Fibroblast of lung (primary cell): Measurements from ENCODE around the gene NTNG1. TPM values are rescaled to one million over a fixed set of nuclear protein-coding genes. Genes with fewer than 3 reads are reported as not detected.

Experiments used
- DNase-seq, 2 donors: peaks; one replicate each; pipeline versions ENCODE4 v3.0.0 to v3.0.0-alpha.2; 2010; ENCODE audit warnings: low read depth in 2 of 2
- H2AFZ ChIP-seq: 2 replicates; pipeline ENCODE4 v1.5.1; 2012; ENCODE audit warnings: low read length, control low read depth, inconsistent platforms
- H3K27ac ChIP-seq: 2 replicates; pipeline ENCODE4 v1.5.1; 2011; ENCODE audit warnings: low read length, control low read depth; ENCODE audit not compliant: insufficient read depth
- H3K27me3 ChIP-seq: 2 replicates; pipeline ENCODE4 v1.5.1; 2011; ENCODE audit warnings: mild to moderate bottlenecking, low read length; ENCODE audit not compliant: control insufficient read depth, insufficient read depth
- H3K36me3 ChIP-seq: 2 replicates; pipeline ENCODE4 v1.5.1; 2011; ENCODE audit warnings: low read length; ENCODE audit not compliant: control insufficient read depth, insufficient read depth
- H3K4me1 ChIP-seq: 2 replicates; pipeline ENCODE4 v1.5.1; 2011; ENCODE audit warnings: low read length; ENCODE audit not compliant: control insufficient read depth, insufficient read depth; ENCODE audit errors: extremely low read depth
- H3K4me2 ChIP-seq: 2 replicates; pipeline ENCODE4 v1.5.1; 2011; ENCODE audit warnings: low read length, control low read depth; ENCODE audit not compliant: insufficient read depth; ENCODE audit errors: extremely low read depth
- H3K4me3 ChIP-seq, 4 experiments: fragments of 200-600 bp in 1 of 4; sonication (generic) in 1 of 4; replicated peaks in 1 of 4; 2 replicates each; pipeline ENCODE4 v1.5.1; 2011 to 2016; ENCODE audit warnings: low read length in 4 of 4, low read depth in 3 of 4, mild to moderate bottlenecking in 3 of 4, control low read depth in 2 of 4, inconsistent platforms in 1 of 4, mixed read lengths in 1 of 4; ENCODE audit not compliant: insufficient read depth in 1 of 4; ENCODE audit errors: control extremely low read depth in 1 of 4
- H3K79me2 ChIP-seq: 2 replicates; pipeline ENCODE4 v1.5.1; 2012; ENCODE audit warnings: mild to moderate bottlenecking, low read length, inconsistent platforms; ENCODE audit not compliant: control insufficient read depth, insufficient read depth
- H3K9ac ChIP-seq: 2 replicates; pipeline ENCODE4 v1.5.1; 2011; ENCODE audit warnings: mild to moderate bottlenecking, low read length, control low read depth; ENCODE audit not compliant: insufficient read depth
- H3K9me3 ChIP-seq: 2 replicates; pipeline ENCODE4 v1.5.1; 2012; ENCODE audit warnings: low read depth, low read length; ENCODE audit not compliant: control insufficient read depth, insufficient read depth
- H4K20me1 ChIP-seq: 2 replicates; pipeline ENCODE4 v1.5.1; 2011; ENCODE audit warnings: low read length; ENCODE audit not compliant: control insufficient read depth, insufficient read depth; ENCODE audit errors: extremely low read depth
- EZH2 ChIP-seq: IDR thresholded peaks from 2 replicates; pipeline ENCODE4 v1.5.1; 2012; ENCODE audit warnings: low read length, control low read depth, mild to moderate bottlenecking; ENCODE audit errors: missing control alignments
- polyA plus RNA-seq, 2 donors: library from polyadenylated mRNA; depleted of rRNA in 1 of 2; stranded (reverse) in 1 of 2; unstranded in 1 of 2; fragments of >200 nt; gene quantifications; 2 replicates each; pipeline ENCODE4 v1.2.1, GENCODE V29; 2011 to 2012; ENCODE audit warnings: missing spikeins in 1 of 2
- total RNA-seq: library from RNA; depleted of rRNA; stranded (reverse); fragments of >200 nt; gene quantifications from 2 replicates; pipeline ENCODE4 v1.2.1, GENCODE V29; 2014
- TF ChIP-seq, protein P1 (sequence below), 2 donors: IDR thresholded peaks in 1 of 2; conservative IDR thresholded peaks in 1 of 2; 1 replicate in 1 of 2; 2 replicates in 1 of 2; pipeline ENCODE4 v1.5.1; 2011 to 2012; ENCODE audit warnings: low read length in 2 of 2, control low read depth in 1 of 2, inconsistent platforms in 1 of 2, low read depth in 1 of 2, mild to moderate bottlenecking in 1 of 2

NTNG1 gene
- total and polyA plus RNA-seq, 2 donors (not counting 1 experiment from before 2014, with no cell fraction given): 0.82 to 8.6 TPM

DNA sequence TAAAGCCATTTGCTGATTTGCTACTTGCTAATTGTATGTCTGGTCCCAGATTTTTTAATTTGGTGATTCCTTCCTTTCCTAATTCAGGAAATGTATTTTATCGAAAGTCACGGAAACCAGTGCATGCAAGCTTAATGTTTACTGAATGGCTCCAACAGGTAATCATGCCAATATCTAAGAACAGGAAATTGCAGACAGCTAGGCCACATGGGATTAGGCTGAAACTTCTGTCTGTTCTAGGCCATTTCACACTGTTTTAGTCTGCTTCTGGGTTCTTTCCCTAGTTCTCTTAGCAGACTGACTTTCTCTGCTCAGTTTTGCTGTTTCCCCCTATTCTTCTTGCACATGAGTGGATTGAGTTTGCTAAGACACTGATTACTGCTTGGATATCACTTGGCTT, 111.4 kb downstream of the NTNG1 start:
- Histone ChIP-seq H3K9ac (no peak overlapping the region), H3K27ac (no peak overlapping the region), H2AFZ (no peak overlapping the region), H3K36me3 (no peaks in the 10 kb centered on the region), H3K27me3 (no peaks in the 10 kb centered on the region), H3K79me2 (no peaks in the 10 kb centered on the region), H3K4me1 (no peaks in the 10 kb centered on the region), H3K4me2 (no peak overlapping the region), H4K20me1 (no peaks in the 10 kb centered on the region), H3K9me3 (no peaks in the 10 kb centered on the region), H3K4me3 (no peak overlapping the region)
- TF ChIP-seq EZH2: no peak
- TF ChIP-seq, protein P1, sequence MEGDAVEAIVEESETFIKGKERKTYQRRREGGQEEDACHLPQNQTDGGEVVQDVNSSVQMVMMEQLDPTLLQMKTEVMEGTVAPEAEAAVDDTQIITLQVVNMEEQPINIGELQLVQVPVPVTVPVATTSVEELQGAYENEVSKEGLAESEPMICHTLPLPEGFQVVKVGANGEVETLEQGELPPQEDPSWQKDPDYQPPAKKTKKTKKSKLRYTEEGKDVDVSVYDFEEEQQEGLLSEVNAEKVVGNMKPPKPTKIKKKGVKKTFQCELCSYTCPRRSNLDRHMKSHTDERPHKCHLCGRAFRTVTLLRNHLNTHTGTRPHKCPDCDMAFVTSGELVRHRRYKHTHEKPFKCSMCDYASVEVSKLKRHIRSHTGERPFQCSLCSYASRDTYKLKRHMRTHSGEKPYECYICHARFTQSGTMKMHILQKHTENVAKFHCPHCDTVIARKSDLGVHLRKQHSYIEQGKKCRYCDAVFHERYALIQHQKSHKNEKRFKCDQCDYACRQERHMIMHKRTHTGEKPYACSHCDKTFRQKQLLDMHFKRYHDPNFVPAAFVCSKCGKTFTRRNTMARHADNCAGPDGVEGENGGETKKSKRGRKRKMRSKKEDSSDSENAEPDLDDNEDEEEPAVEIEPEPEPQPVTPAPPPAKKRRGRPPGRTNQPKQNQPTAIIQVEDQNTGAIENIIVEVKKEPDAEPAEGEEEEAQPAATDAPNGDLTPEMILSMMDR (conservative IDR thresholded peaks at IDR 0.05 in 1 of 2, IDR thresholded peaks at IDR 0.05 in 1 of 2; ENCODE audit: low read depth in 1 of 2, low read length in 2 of 2): no peak
- DNase-seq: no peak

DNA sequence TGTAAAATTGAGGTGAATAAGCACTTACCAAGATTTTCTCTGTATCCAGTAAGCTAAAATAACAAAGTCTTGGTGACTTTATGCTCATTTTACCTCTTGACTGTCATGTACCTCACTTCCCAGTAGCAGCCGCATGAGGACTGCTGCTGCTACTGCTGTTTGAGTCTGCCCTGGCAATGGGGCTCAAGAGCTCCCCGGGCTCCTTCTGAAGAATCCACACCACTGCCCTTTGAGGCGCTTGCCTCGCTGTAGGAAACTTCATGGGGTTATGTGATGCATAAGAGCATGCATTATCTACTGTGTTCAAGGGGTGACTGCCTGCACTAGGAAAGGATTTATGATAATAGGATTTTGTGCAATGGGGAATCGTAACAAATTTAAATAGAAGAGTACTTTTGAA, 113.5 kb downstream of the NTNG1 start:
- no peak overlapping the region for H3K27ac ChIP-seq
- H2AFZ ChIP-seq: no peak overlapping the region
- no peak overlapping the region for H3K4me2 ChIP-seq
- DNase-seq: no peak
- no peaks in the 10 kb centered on the region for H3K36me3 ChIP-seq
- H3K9ac ChIP-seq: no peak overlapping the region
- H3K79me2 ChIP-seq: no peaks in the 10 kb centered on the region
- H3K9me3 ChIP-seq: no peaks in the 10 kb centered on the region
- no peaks in the 10 kb centered on the region for H3K4me1 ChIP-seq
- H3K27me3 ChIP-seq: no peaks in the 10 kb centered on the region
- no peaks in the 10 kb centered on the region for H4K20me1 ChIP-seq
- TF ChIP-seq, protein P1 (conservative IDR thresholded peaks at IDR 0.05 in 1 of 2, IDR thresholded peaks at IDR 0.05 in 1 of 2; ENCODE audit: low read depth in 1 of 2, low read length in 2 of 2): no peak
- no peak for TF ChIP-seq EZH2
- H3K4me3 ChIP-seq: no peak overlapping the region

DNA sequence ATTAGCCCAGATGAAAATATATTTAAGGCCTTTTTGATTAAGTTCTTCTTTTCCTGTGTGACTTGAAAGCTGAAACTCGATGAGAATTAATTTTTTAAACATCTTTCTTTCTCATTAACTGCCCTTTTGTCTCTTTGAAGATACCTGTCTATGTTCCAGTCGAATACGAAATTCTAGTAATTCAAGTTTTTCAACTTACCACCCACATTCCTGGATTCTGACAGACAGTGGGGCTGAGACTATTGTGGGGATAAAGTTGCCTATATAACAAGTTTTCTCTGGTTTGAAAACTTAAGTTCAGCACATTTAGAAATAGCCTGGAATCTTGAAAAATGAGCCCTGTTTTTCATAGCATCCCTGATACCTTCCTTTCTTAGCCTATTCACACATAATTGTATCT, 114.6 kb downstream of the NTNG1 start:
- Histone ChIP-seq H3K4me1 (no peaks in the 10 kb centered on the region), H3K9ac (no peak overlapping the region), H3K27me3 (no peaks in the 10 kb centered on the region), H3K4me3 (no peak overlapping the region), H2AFZ (no peak overlapping the region), H3K4me2 (no peak overlapping the region), H3K36me3 (no peaks in the 10 kb centered on the region), H4K20me1 (no peaks in the 10 kb centered on the region), H3K27ac (no peak overlapping the region), H3K79me2 (no peaks in the 10 kb centered on the region), H3K9me3 (no peaks in the 10 kb centered on the region)
- no peak for DNase-seq
- no peak for TF ChIP-seq EZH2
- TF ChIP-seq, protein P1 (conservative IDR thresholded peaks at IDR 0.05 in 1 of 2, IDR thresholded peaks at IDR 0.05 in 1 of 2; ENCODE audit: low read depth in 1 of 2, low read length in 2 of 2): no peak
